T-helper 2 cell treated with Interferon-gamma antibody and Interleukin-4, amounts not matched to agents 5 μg/mL and 100 μg/mL, for 36 hours (primary cell): Measurements from ENCODE around the gene NT5DC3.

Experiments
- DNase-seq: peaks from one replicate; pipeline ENCODE4 v3.0.0; 2021; ENCODE audit warnings: low spot score
- H3K27ac Mint-ChIP-seq: one replicate; pipeline ENCODE4 v1.8.0; 2021; ENCODE audit warnings: mild to moderate bottlenecking, mixed read lengths
- H3K27me3 Mint-ChIP-seq: one replicate; pipeline ENCODE4 v1.8.0; 2021; ENCODE audit warnings: low read depth, mixed read lengths
- H3K36me3 Mint-ChIP-seq: one replicate; pipeline ENCODE4 v1.8.0; 2021; ENCODE audit warnings: low read depth, mixed read lengths
- H3K4me1 Mint-ChIP-seq: one replicate; pipeline ENCODE4 v1.8.0; 2021; ENCODE audit warnings: low read depth, mixed read lengths
- H3K4me3 Mint-ChIP-seq: one replicate; pipeline ENCODE4 v1.8.0; 2022; ENCODE audit warnings: mild to moderate bottlenecking, moderate library complexity, mixed read lengths
- H3K9me3 Mint-ChIP-seq: one replicate; pipeline ENCODE4 v1.8.0; 2021; ENCODE audit warnings: mixed read lengths

Gene NT5DC3

GRCh38 chr12:103766028-103766427 is 75.0 kb downstream of the NT5DC3 start:
- H3K27ac Mint-ChIP-seq = no peak overlapping the region
- H3K9me3 Mint-ChIP-seq = no peaks in the 10 kb centered on the region
- DNase-seq = no peak
- H3K4me3 Mint-ChIP-seq = no peak overlapping the region
- no peaks in the 10 kb centered on the region for H3K27me3 Mint-ChIP-seq
- H3K4me1 Mint-ChIP-seq = no peaks in the 10 kb centered on the region
- H3K36me3 Mint-ChIP-seq = no peaks in the 10 kb centered on the region

GRCh38 chr12:103765322-103765721 is 75.7 kb downstream of the NT5DC3 start:
- no peak overlapping the region for H3K27ac Mint-ChIP-seq
- H3K27me3 Mint-ChIP-seq = no peaks in the 10 kb centered on the region
- H3K36me3 Mint-ChIP-seq = no peaks in the 10 kb centered on the region
- H3K4me1 Mint-ChIP-seq = no peaks in the 10 kb centered on the region
- no peak overlapping the region for H3K4me3 Mint-ChIP-seq
- no peak for DNase-seq
- no peaks in the 10 kb centered on the region for H3K9me3 Mint-ChIP-seq

GRCh38 chr12:103762473-103762872 is 78.6 kb downstream of the NT5DC3 start:
- DNase-seq = no peak
- no peaks in the 10 kb centered on the region for H3K36me3 Mint-ChIP-seq
- H3K4me1 Mint-ChIP-seq = no peaks in the 10 kb centered on the region
- H3K27ac Mint-ChIP-seq = no peak overlapping the region
- H3K4me3 Mint-ChIP-seq = no peak overlapping the region
- no peaks in the 10 kb centered on the region for H3K27me3 Mint-ChIP-seq
- no peaks in the 10 kb centered on the region for H3K9me3 Mint-ChIP-seq

GRCh38 chr12:103758310-103759089 is 82.5 kb downstream of the NT5DC3 start:
- DNase-seq = no peak
- Mint-ChIP-seq H3K27ac (no peak overlapping the region), H3K4me1 (no peaks in the 10 kb centered on the region), H3K9me3 (no peaks in the 10 kb centered on the region), H3K36me3 (no peaks in the 10 kb centered on the region), H3K27me3 (no peaks in the 10 kb centered on the region), H3K4me3 (no peak overlapping the region)

DNA sequence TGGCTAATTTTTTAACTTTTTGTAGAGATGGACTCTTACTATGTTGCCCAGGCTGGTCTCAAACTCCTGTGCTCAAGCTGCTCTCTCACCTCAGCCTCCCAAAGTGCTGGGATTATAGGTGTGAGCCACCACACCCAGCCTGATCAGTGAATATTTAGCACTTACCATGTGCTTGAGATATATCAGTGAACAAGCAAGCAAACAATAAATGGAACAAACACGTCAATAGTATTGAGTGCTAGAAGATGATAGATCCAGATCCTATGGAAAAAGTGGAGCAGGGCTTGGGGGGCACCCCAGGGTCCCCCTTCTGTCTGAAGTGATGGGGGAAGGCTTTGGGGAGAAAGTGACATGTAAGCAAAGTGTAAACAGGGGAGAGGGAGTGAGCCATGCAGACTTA is 83.8 kb downstream of the NT5DC3 start:
- no peaks in the 10 kb centered on the region for H3K9me3 Mint-ChIP-seq
- no peak overlapping the region for H3K27ac Mint-ChIP-seq
- no peaks in the 10 kb centered on the region for H3K27me3 Mint-ChIP-seq
- no peak for DNase-seq
- H3K4me1 Mint-ChIP-seq = no peaks in the 10 kb centered on the region
- H3K36me3 Mint-ChIP-seq = no peaks in the 10 kb centered on the region
- no peak overlapping the region for H3K4me3 Mint-ChIP-seq

DNA sequence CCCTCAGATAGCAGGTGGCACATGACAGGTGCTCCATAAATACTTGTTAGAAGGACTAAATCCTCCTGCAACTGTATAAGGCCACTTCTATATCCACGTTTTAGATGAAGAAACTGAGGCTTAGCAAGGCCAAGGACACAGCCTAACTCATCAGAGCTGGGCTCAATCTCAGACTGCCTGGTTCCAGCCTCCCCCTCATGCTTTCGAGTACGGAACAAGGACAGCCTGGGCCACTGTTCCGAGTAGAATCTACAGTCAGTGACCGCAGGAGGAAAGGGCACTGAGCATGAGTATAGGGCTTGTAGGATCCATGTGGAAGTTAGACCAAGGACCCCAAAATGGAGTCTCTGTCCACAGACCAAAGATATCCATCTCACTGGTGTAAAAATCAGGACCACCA is 84.6 kb downstream of the NT5DC3 start:
- H3K36me3 Mint-ChIP-seq = no peaks in the 10 kb centered on the region
- H3K27ac Mint-ChIP-seq = no peak overlapping the region
- H3K4me3 Mint-ChIP-seq = no peak overlapping the region
- H3K9me3 Mint-ChIP-seq = no peaks in the 10 kb centered on the region
- no peak for DNase-seq
- H3K4me1 Mint-ChIP-seq = no peaks in the 10 kb centered on the region
- H3K27me3 Mint-ChIP-seq = no peaks in the 10 kb centered on the region

DNA sequence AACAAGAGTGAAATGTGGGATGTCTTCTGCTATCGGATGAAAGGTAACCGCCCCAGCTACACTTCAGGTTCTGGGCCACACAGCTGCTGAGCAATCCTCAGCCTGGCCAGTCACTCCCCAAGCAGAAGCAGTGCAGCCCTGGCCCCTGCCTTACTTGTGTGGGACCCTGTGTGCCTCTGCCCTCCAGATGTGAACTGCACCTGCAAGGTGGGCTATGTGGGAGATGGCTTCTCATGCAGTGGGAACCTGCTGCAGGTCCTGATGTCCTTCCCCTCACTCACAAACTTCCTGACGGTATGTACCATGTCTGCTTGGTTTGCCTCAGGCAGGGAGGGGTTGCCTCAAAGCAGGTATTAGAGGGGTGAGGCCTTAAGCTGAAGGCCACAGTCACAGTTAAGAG is 85.6 kb downstream of the NT5DC3 start:
- no peaks in the 10 kb centered on the region for H3K27me3 Mint-ChIP-seq
- no peaks in the 10 kb centered on the region for H3K4me1 Mint-ChIP-seq
- H3K4me3 Mint-ChIP-seq = no peak overlapping the region
- H3K9me3 Mint-ChIP-seq = no peaks in the 10 kb centered on the region
- H3K27ac Mint-ChIP-seq = no peak overlapping the region
- DNase-seq = no peak
- no peaks in the 10 kb centered on the region for H3K36me3 Mint-ChIP-seq

DNA sequence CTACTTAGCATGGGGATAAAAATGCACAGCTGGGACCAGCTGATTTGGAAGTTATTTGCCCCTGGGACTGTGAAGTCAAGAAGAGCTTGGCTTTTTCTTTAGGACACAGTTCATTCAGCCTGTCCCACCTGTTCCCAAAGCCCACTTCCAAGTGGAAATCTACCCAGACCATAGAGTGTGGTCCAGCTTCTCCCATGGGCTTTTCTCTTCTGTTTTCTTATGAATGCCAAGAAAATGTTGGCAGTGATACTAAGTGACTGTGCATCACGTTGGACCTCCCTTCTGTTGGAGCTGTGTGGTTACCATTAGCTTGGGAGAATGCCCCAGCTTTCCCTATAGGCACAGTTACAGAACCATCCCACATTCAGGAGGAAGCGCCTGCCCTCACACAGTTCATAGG is 89.4 kb downstream of the NT5DC3 start:
- no peak for DNase-seq
- no peaks in the 10 kb centered on the region for H3K36me3 Mint-ChIP-seq

DNA sequence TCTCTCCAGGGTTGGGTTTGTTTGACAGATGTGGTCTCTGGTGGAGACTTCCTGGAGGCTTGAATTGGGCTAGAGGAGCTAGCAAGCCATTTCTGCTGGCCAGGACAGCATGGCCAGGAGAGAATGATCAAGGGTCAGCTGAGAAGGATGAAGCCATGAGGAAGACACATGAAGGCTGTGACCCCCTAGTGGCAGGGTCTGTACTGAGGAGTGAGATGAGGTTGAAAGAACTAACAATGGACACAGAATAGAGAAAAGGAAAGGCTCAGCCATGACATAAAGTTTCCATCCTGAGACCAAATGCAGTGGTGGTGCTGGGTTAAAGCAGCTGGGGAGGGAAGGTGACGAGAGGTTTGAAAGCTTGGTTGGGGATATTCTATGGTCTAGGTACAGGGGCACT is 89.9 kb downstream of the NT5DC3 start:
- Mint-ChIP-seq H3K4me3 (no peak overlapping the region), H3K36me3 (no peaks in the 10 kb centered on the region), H3K27me3 (no peaks in the 10 kb centered on the region), H3K27ac (no peak overlapping the region), H3K9me3 (no peaks in the 10 kb centered on the region), H3K4me1 (no peaks in the 10 kb centered on the region)
- DNase-seq = no peak

More for the DNA sequence above, 89.4 kb downstream of the NT5DC3 start:
- Mint-ChIP-seq H3K4me3 (no peak overlapping the region), H3K27ac (no peak overlapping the region), H3K27me3 (no peaks in the 10 kb centered on the region), H3K4me1 (no peaks in the 10 kb centered on the region), H3K9me3 (no peaks in the 10 kb centered on the region)

GRCh38 chr12:103748875-103749274 is 92.2 kb downstream of the NT5DC3 start:
- no peaks in the 10 kb centered on the region for H3K27me3 Mint-ChIP-seq
- no peak overlapping the region for H3K27ac Mint-ChIP-seq
- H3K36me3 Mint-ChIP-seq = no peaks in the 10 kb centered on the region
- no peak for DNase-seq
- H3K9me3 Mint-ChIP-seq = no peaks in the 10 kb centered on the region
- no peak overlapping the region for H3K4me3 Mint-ChIP-seq
- no peaks in the 10 kb centered on the region for H3K4me1 Mint-ChIP-seq

- no peaks in the 10 kb centered on the region for H3K36me3 Mint-ChIP-seq
- H3K4me3 Mint-ChIP-seq = no peak overlapping the region
- no peak for DNase-seq
- no peaks in the 10 kb centered on the region for H3K9me3 Mint-ChIP-seq
- no peaks in the 10 kb centered on the region for H3K4me1 Mint-ChIP-seq
- H3K27ac Mint-ChIP-seq = no peak overlapping the region
- H3K27me3 Mint-ChIP-seq = no peaks in the 10 kb centered on the region
Measured at GRCh38 chr12:103748002-103748401, 93.0 kb downstream of the NT5DC3 start.

DNA sequence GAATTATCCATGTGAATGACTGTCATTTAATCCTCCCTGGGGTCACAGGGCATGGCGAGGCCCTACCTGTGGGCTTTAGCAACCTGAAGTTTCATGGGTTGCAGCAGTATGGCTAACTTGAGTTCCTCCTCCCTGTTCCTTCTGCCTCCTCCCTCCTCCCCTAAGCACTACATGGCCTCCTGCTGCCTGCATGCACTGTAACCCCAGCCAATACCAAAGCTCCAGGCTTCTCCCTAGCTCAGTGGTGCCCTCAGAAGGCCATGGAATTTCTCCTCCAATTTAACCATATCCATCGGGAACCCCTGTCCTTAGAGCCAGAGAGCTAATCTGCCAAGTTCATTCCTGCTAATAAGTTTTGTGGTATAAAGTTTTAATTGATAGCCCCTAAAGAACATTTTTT is 95.1 kb downstream of the NT5DC3 start:
- no peak overlapping the region for H3K27ac Mint-ChIP-seq
- no peaks in the 10 kb centered on the region for H3K36me3 Mint-ChIP-seq
- H3K4me1 Mint-ChIP-seq = no peaks in the 10 kb centered on the region
- no peak overlapping the region for H3K4me3 Mint-ChIP-seq
- H3K9me3 Mint-ChIP-seq = no peaks in the 10 kb centered on the region
- no peak for DNase-seq
- no peaks in the 10 kb centered on the region for H3K27me3 Mint-ChIP-seq

- no peak for DNase-seq
- H3K36me3 Mint-ChIP-seq = no peaks in the 10 kb centered on the region
- no peaks in the 10 kb centered on the region for H3K4me1 Mint-ChIP-seq
- no peak overlapping the region for H3K4me3 Mint-ChIP-seq
- no peaks in the 10 kb centered on the region for H3K9me3 Mint-ChIP-seq
- no peak overlapping the region for H3K27ac Mint-ChIP-seq
- no peaks in the 10 kb centered on the region for H3K27me3 Mint-ChIP-seq
Measured at GRCh38 chr12:103743788-103744187, 97.2 kb downstream of the NT5DC3 start.

DNA sequence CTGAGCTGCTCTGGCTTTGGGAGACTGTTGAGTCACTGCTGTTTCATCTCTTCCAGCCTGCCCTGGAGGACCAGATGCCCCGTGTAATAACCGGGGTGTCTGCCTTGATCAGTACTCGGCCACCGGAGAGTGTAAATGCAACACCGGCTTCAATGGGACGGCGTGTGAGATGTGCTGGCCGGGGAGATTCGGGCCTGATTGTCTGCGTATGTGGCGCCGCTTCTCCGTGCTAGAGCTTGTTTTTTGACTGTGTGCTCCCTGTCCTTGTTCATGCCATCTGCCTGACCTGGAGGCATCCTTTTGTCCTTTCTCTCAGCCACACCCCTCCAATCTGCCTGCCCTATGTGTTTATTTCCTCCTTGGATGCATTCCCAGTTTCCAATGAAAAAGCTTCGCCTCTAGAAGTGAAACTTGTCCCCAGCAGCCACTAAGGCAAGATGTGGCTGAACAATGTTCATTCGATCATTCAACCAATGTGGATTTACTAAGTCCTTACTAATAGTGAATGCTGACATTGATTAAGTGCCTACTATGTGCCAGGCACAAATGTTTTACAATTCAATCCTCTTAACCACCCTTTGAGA is 98.6 kb downstream of the NT5DC3 start:
- no peak overlapping the region for H3K27ac Mint-ChIP-seq
- DNase-seq = no peak
- no peak overlapping the region for H3K4me3 Mint-ChIP-seq
- no peaks in the 10 kb centered on the region for H3K4me1 Mint-ChIP-seq
- peaks cover 4% of the 10 kb centered on the region for H3K27me3 Mint-ChIP-seq
- no peaks in the 10 kb centered on the region for H3K36me3 Mint-ChIP-seq
- H3K9me3 Mint-ChIP-seq = no peaks in the 10 kb centered on the region

DNA sequence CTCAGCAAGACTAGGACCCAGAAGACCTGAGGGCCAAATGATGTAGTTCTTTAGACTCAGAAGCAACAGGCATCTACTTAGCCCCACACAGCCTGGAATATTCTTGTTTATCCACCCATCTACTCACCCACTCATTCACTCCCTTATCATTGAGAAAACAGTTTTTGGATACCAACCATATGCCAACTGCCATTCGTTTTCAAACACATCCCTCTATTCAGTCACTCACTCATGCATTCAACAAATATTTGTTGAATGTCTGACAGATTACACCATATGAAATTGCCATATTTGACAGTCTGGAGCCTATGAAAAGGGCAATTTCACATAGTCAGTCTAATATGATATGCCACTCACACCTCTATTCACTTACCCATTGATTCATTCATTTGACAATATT is 103.2 kb downstream of the NT5DC3 start:
- H3K27me3 Mint-ChIP-seq = peaks cover 4% of the 10 kb centered on the region
- DNase-seq = no peak
- H3K9me3 Mint-ChIP-seq = no peaks in the 10 kb centered on the region
- no peak overlapping the region for H3K27ac Mint-ChIP-seq
- no peaks in the 10 kb centered on the region for H3K36me3 Mint-ChIP-seq
- no peak overlapping the region for H3K4me3 Mint-ChIP-seq
- no peaks in the 10 kb centered on the region for H3K4me1 Mint-ChIP-seq
